Measurements from ENCODE around the gene CNOT1.

GRCh38 chr16:58651965-58652348 is 22.3 kb upstream of the CNOT1 start:
- TF ChIP-seq POLR2A (IDR thresholded peaks at IDR 0.05) (no peak), CTCF (IDR thresholded peaks at IDR 0.05) (no peak)

Data from adrenal gland (tissue), 5 donors.